D721Med (cell line): ENCODE data around the gene LYPD8.

Experiments used
- DNase-seq: peaks from one replicate; pipeline ENCODE4 v3.0.0; 2011; ENCODE audit warnings: low spot score; ENCODE audit not compliant: insufficient read length
- FAIRE-seq: peaks from 2 replicates; lab custom pipeline; 2011; peaks lifted over from hg19 to GRCh38; lab: Jason Lieb, UNC
- CTCF ChIP-seq: IDR thresholded peaks from 2 replicates; pipeline ENCODE4 v1.5.1; 2012; ENCODE audit warnings: mild to moderate bottlenecking, control low read depth; ENCODE audit not compliant: insufficient read depth; ENCODE audit errors: missing control alignments

LYPD8 gene

GRCh38 chr1:248783367-248783766 lies 27.8 kb upstream of the LYPD8 start:
- DNase-seq (no peak), FAIRE-seq (no peak)
- TF ChIP-seq CTCF, result no peak

- FAIRE-seq (no peak), DNase-seq (no peak)
- TF ChIP-seq CTCF, result no peak
Observed at GRCh38 chr1:248782416-248783141, 27.0 kb upstream of the LYPD8 start.

- DNase-seq (no peak), FAIRE-seq (no peak)
- no peak for TF ChIP-seq CTCF
Observed at GRCh38 chr1:248779350-248779749, 23.8 kb upstream of the LYPD8 start.

GRCh38 chr1:248778906-248779305 lies 23.3 kb upstream of the LYPD8 start:
- TF ChIP-seq CTCF, result no peak
- FAIRE-seq (no peak), DNase-seq (no peak)

- DNase-seq (no peak), FAIRE-seq (no peak)
- no peak for TF ChIP-seq CTCF
Observed at GRCh38 chr1:248776991-248777390, 21.4 kb upstream of the LYPD8 start.

- TF ChIP-seq CTCF, result no peak
- DNase-seq (no peak), FAIRE-seq (no peak)
Observed at GRCh38 chr1:248775441-248775840, 19.9 kb upstream of the LYPD8 start.

GRCh38 chr1:248759644-248760043 lies 4.1 kb upstream of the LYPD8 start:
- FAIRE-seq (no peak), DNase-seq (no peak)
- no peak for TF ChIP-seq CTCF
